GM12874 (cell line): ENCODE measurements around the gene KIAA1958.

ENCODE experiments used
- TF ChIP-seq, protein P1 (sequence below): IDR thresholded peaks from 2 replicates; pipeline ENCODE4 v1.5.1; 2011; ENCODE audit warnings: low read depth, mild to moderate bottlenecking, control low read depth, low read length, moderate library complexity; ENCODE audit not compliant: insufficient read depth

Gene KIAA1958

DNA sequence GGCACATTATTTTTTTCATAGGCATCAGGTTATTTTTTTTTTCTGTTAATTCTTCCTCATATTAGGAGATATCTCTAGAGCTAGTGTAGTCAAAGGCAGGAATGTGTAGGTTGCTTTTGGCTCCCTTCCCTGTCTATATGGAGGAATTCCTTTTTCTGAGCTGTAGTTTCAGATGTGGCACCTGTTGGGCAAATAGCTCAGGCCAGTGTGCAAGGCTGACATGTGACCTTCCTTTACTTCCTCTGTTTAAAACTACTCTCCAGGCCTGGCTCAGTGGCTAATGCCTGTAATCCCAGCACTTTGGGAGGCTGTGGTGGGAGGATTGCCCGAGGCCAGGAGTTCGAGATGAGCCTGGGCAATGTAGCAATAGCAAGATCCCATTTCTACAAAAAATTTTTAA lies 40.5 kb upstream of the KIAA1958 start:
- TF ChIP-seq, protein P1, sequence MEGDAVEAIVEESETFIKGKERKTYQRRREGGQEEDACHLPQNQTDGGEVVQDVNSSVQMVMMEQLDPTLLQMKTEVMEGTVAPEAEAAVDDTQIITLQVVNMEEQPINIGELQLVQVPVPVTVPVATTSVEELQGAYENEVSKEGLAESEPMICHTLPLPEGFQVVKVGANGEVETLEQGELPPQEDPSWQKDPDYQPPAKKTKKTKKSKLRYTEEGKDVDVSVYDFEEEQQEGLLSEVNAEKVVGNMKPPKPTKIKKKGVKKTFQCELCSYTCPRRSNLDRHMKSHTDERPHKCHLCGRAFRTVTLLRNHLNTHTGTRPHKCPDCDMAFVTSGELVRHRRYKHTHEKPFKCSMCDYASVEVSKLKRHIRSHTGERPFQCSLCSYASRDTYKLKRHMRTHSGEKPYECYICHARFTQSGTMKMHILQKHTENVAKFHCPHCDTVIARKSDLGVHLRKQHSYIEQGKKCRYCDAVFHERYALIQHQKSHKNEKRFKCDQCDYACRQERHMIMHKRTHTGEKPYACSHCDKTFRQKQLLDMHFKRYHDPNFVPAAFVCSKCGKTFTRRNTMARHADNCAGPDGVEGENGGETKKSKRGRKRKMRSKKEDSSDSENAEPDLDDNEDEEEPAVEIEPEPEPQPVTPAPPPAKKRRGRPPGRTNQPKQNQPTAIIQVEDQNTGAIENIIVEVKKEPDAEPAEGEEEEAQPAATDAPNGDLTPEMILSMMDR: no peak

DNA sequence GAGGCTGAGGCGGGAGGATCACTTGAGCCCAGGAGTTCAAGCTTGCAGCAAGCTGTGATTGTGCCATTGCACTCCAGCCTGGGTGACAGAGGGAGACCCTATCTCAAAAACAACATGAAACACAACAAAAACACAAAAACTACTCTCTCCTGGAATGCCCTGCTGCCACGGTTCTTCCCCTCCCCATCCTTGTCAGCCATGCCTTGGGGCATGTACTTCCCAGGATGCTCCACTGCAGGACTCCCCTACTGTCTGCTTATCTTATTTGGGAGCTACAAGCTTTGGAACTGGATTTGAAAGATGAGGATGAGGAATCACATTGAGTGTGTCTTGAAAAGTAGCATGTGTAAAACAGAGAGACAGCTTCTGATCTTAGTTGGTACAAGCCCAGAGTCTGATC lies 40.1 kb upstream of the KIAA1958 start:
- TF ChIP-seq, protein P1: no peak

DNA sequence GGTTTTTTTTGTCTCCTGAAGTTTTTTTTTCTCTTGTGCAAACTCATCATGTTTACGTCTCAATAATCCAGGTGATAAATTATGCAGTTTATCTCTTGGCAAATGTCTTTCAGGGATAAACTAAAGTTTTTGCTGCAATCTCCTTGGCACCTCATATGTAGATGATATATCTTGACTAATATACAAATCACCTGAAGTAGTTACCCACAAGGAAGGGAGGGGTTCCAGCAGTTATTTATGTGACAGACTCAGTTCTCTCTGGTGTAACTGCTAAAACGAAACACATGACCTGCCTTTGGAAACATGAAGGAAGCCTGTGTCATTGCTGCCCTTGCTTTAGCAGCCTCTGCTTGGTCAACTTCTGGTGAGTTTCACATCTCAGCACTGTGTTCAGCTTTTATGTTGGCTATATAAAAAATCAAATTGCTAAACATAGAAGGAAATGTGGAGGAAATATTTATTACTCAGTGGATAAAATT lies 39.3 kb upstream of the KIAA1958 start:
- TF ChIP-seq, protein P1: no peak

DNA sequence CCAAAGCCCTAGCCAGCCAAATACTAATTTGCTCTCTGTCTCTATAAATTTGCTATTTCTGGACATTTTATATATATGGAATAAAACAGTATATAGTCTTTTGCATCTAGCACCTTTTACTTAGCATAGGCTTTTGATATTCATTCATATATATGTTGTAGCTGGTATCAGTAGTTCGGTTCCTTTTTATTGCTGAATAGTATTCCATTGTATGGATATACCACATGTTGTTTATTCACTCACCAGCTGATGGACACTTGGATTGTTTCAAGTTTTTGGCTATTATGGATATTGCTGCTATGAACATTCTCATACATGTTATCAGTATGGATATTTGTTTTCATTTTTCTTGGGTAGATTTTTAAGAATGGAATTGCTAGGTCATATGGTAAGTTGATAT lies 23.8 kb upstream of the KIAA1958 start:
- TF ChIP-seq, protein P1: no peak

DNA sequence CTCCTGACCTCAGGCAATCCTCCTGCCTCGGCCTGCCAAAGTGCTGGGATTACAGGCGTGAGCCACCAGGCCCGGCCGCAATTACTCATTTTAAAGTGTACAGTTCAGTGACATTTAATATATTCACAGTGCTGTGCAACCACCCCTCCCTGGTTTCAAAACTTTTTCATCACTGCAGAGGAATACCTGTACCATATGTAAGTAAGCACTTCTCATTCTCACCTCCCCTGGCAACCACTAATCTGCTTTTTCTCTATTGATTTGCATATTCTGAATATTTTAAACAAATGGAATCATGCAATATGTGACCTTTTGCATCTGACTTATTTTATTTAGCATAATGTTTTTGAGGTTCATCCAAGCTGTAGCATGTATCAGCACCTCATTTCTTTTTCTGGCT lies 21.3 kb upstream of the KIAA1958 start:
- TF ChIP-seq, protein P1: no peak

DNA sequence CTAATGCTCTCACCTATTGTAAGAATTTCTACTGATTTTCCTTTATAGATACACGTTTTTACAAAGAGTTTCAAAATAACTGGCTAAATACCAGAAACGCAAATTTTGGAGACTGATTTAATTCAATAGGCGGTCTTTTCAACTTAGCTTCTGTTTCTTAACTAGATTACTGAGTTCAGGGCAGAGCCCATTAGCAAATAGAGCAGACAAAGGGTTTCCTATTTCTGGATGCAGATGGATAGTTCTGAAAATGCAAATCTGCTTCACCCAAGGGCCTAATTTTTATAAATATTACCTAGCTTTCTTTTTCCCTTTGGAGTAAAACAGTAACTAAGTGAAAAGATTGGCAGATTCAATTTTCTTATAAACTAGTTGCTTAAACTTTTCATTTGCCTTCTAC lies 13.6 kb upstream of the KIAA1958 start:
- TF ChIP-seq, protein P1: no peak

DNA sequence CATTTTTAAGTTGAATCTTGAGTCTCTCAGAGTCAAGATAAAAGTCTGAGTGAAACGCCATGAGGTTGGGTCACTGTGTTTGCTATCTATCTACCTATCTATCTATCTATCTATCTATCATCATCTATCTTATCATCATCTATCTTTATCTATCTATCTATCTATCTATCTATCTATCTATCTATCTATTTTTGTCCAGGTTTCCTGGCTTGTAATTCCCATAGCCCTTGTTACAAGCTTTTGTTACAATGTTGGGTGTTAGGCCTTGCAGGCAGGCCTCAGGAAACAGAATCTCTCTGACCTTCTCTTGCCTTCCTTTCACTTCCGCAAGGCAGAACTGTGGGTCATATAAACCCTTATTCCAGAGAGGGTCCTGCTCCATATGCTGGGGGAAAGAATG lies 12.6 kb upstream of the KIAA1958 start:
- TF ChIP-seq, protein P1: no peak

DNA sequence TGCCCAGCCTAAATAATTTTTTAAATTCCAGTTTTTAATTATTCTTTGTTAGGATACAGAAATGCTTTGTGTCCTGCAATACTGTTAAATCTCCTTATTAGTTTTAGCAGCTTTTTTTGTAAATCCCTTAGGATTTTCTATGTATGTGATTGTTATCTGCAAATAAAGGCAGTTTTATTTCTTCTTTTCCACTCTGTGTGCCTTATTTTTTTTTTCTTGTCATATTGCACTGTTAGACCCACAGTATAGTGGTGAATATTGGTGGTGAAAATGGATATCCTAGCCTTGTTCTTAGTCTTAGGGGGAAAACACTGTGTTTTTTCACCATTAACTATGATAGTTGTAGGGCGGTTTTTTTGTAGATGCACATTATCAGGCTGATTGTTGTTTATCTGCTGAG lies 11.3 kb upstream of the KIAA1958 start:
- TF ChIP-seq, protein P1: no peak
